ENCODE results near the gene TMEM156. TPM values are rescaled to one million over a fixed set of nuclear protein-coding genes. Genes with fewer than 3 reads are reported as not detected.

Gene TMEM156
- total and polyA plus RNA-seq, 2 of the 4 experiments (the other 2 are of a cell fraction), result 0.53 to 0.54 TPM

DNA sequence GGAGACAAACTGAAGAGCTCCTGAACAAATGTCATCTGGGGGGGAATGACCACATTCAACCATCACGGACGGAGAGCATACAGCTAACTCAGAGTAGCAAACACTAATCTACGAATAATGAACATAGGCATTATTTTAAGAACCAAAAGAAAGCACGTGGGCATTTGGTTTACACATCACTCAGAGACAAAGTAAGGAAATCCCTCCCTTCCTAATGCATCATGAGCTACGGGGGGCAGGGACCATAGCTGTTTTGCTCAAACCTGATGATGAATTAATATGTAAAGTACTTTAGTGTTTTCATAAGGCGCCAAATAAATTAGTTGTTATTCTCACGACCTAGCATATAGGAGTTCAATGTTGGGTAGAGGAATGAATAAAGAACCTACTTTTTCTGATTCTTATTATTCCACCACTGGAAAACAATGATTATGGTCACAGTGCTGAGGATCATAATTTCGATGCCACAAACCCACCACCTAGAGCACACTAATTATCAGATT lies 11.7 kb upstream of the TMEM156 start:
- Histone ChIP-seq H3K18ac (ENCODE audit: low read depth, low read length) (peak overlapping the region; percentile 21), H2BK15ac (ENCODE audit: low read depth, low read length) (peak overlapping the region; percentile 39; the same call in 2 of the 3 replicates), H3K4ac (ENCODE audit: low read depth, low read length) (peak overlapping the region; percentile 95), H3K4me1 (ENCODE audit: control insufficient read depth, insufficient read depth, low read length) (peaks cover 20% of the 10 kb centered on the region), H2BK20ac (ENCODE audit: low read depth, low read length) (peak overlapping the region; percentile 94), H2BK120ac (ENCODE audit: low read depth, low read length) (peak overlapping the region; percentile 98), H2AFZ (replicated peaks; ENCODE audit: low read length, poor library complexity) (peak overlapping the region; percentile 88), H4K91ac (ENCODE audit: insufficient read depth, low read depth, low read length) (peak overlapping the region; percentile 93), H3K27me3 (ENCODE audit: control insufficient read depth, insufficient read depth, low read length) (no peaks in the 10 kb centered on the region), H2BK5ac (ENCODE audit: low read depth, low read length, poor library complexity, severe bottlenecking) (peak overlapping the region; percentile 96), H3K4me2 (ENCODE audit: low read depth, low read length) (peak overlapping the region; percentile 41), H3K27ac (ENCODE audit: insufficient read depth, low read length) (peak overlapping the region; percentile 84), H3K14ac (replicated peaks; ENCODE audit: low read depth, low read length) (peak overlapping the region; percentile 97), H3K23ac (ENCODE audit: low read depth, low read length) (peak overlapping the region; percentile 88), H2AK5ac (ENCODE audit: low read depth, low read length) (peak overlapping the region; percentile 90), H3K56ac (ENCODE audit: extremely low read depth, insufficient read depth, low read length) (peak overlapping the region; percentile 97), H2AK9ac (replicated peaks; ENCODE audit: low read depth, low read length, poor library complexity) (peak overlapping the region; percentile 29), H3K4me3 (ENCODE audit: insufficient read depth, low read depth, low read length) (peak overlapping the region; percentile 93), H3K9ac (ENCODE audit: low read depth, low read length) (peak overlapping the region; percentile 73), H3K79me1 (ENCODE audit: low read depth in 1 of 2, low read length in 2 of 2) (peaks cover 5 to 17% of the 10 kb centered on the region in 2 experiments; a peak in 3 of 4 replicates), H3K9me3 (ENCODE audit: control insufficient read depth, insufficient read depth, low read length) (no peaks in the 10 kb centered on the region), H4K20me1 (ENCODE audit: insufficient read depth, low read length) (peaks cover 14% of the 10 kb centered on the region; the same call in 1 of the 2 replicates), H3K9me1 (ENCODE audit: insufficient read depth, low read length) (peaks cover 7% of the 10 kb centered on the region; the same call in 1 of the 2 replicates), H3K36me3 (ENCODE audit: control insufficient read depth, insufficient read depth, low read length) (peaks cover 3% of the 10 kb centered on the region), H4K8ac (ENCODE audit: low read depth in 2 of 2, low read length in 2 of 2) (peak overlapping the region; percentile 79 to 94), H4K5ac (ENCODE audit: low read depth, low read length) (peak overlapping the region; percentile 62; the same call in 1 of the 2 replicates)
- peak; percentile 52 for DNase-seq
- ChIA-PET POLR2A (ENCODE audit: unreplicated experiment) (interaction anchor here (0.9 to 1.7 kb wide), 4 partner anchors 64 to 97 kb away, joined by 3 to 5 read pairs (median 4); no protein-coding TSS in a partner anchor), CTCF (interaction anchor here (1.0 to 1.5 kb wide), 2 partner anchors 14 to 85 kb away, joined by 3 to 5 read pairs; no protein-coding TSS in a partner anchor)
- intact Hi-C loops (cut with micrococcal nuclease), result loop anchor here (1.0 kb wide), 1 partner anchor 96 kb away; no protein-coding TSS in a partner anchor
- dilution Hi-C loops (cut with HindIII; ENCODE audit: low sequenced_read_pairs, unreplicated experiment), result no loop called here
- WGBS, 2 experiments (ENCODE audit: extremely low coverage in 2 of 2, insufficient read length in 1 of 2), result 17% methylated on average over 2 of the region's 8 CpGs; no CpG with 5 or more reads in 1 of the 2 experiments
- TSS peak; percentile 87 for BruUV-seq (replicated peaks)
- ATAC-seq (ENCODE audit: low read depth), result no peak
- in situ Hi-C loops (cut with MboI; ENCODE audit: low sequenced_read_pairs), result no loop called here
- no peak for TF ChIP-seq SMC3 (IDR thresholded peaks at IDR 0.05; ENCODE audit: low read depth, low read length)
- TF ChIP-seq RAD21 (IDR thresholded peaks at IDR 0.05; ENCODE audit: low read length), result no peak
- TF ChIP-seq MXI1 (IDR thresholded peaks at IDR 0.05; ENCODE audit: borderline replicate concordance, low read depth, low read length), result no peak
- no peak for TF ChIP-seq BHLHE40 (IDR thresholded peaks at IDR 0.05; ENCODE audit: low read depth, low read length)
- peak; percentile 62 for TF ChIP-seq USF2 (IDR thresholded peaks at IDR 0.05; ENCODE audit: low read depth, low read length)
- no peak for TF ChIP-seq CHD1 (IDR thresholded peaks at IDR 0.05; ENCODE audit: low read depth, low read length)
- no peak for TF ChIP-seq FOS (IDR thresholded peaks at IDR 0.05; ENCODE audit: low read depth, low read length)
- no peak for TF ChIP-seq CEBPB (IDR thresholded peaks at IDR 0.05; ENCODE audit: low read depth, low read length)
- no peak for TF ChIP-seq MAFK (IDR thresholded peaks at IDR 0.05; ENCODE audit: low read depth, low read length)
- no peak for TF ChIP-seq NFE2L2 (IDR thresholded peaks at IDR 0.05; ENCODE audit: low read depth, low read length)
- TF ChIP-seq RCOR1 (IDR thresholded peaks at IDR 0.05; ENCODE audit: insufficient replicate concordance, low read length), result no peak
- TF ChIP-seq MAZ (IDR thresholded peaks at IDR 0.05; ENCODE audit: borderline replicate concordance, low read depth, low read length), result no peak
- TF ChIP-seq RFX5 (IDR thresholded peaks at IDR 0.05; ENCODE audit: low read depth, low read length), result no peak
- TF ChIP-seq POLR2A (IDR thresholded peaks at IDR 0.05; ENCODE audit: low read depth, low read length), result 0 out of 2 replicates have a peak, but pooled peaks have one; percentile 10
- TF ChIP-seq, protein P1, sequence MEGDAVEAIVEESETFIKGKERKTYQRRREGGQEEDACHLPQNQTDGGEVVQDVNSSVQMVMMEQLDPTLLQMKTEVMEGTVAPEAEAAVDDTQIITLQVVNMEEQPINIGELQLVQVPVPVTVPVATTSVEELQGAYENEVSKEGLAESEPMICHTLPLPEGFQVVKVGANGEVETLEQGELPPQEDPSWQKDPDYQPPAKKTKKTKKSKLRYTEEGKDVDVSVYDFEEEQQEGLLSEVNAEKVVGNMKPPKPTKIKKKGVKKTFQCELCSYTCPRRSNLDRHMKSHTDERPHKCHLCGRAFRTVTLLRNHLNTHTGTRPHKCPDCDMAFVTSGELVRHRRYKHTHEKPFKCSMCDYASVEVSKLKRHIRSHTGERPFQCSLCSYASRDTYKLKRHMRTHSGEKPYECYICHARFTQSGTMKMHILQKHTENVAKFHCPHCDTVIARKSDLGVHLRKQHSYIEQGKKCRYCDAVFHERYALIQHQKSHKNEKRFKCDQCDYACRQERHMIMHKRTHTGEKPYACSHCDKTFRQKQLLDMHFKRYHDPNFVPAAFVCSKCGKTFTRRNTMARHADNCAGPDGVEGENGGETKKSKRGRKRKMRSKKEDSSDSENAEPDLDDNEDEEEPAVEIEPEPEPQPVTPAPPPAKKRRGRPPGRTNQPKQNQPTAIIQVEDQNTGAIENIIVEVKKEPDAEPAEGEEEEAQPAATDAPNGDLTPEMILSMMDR (conservative IDR thresholded peaks at IDR 0.05; ENCODE audit: low read depth, low read length), result no peak

Data from IMR-90 (cell line).